Islet precursor cell (in vitro differentiated cells): ENCODE results near the gene AGMAT.

Source experiments
- DNase-seq: peaks from one replicate; pipeline ENCODE4 v3.0.0-alpha.2; 2018

The AGMAT gene

DNA sequence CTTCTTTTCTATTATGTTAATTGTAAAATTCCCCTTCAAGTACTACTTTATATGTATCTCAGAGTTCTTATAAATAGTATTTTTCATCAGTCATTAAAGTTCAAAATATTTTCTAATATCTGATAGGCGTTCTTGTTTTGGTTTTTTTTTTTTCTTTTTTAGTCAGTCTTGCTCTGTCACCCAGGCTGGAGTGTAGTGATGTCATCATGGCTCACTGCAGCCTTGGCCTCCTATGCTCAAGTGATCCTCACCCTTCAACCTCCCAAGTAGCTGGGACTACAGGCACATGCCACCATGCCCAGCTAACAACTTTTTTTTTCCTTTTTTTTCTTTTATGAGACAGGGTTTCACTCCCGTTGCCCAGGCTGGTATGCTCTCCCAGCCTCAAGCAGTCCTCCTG lies 27.3 kb downstream of the AGMAT start:
- DNase-seq: no peak

DNA sequence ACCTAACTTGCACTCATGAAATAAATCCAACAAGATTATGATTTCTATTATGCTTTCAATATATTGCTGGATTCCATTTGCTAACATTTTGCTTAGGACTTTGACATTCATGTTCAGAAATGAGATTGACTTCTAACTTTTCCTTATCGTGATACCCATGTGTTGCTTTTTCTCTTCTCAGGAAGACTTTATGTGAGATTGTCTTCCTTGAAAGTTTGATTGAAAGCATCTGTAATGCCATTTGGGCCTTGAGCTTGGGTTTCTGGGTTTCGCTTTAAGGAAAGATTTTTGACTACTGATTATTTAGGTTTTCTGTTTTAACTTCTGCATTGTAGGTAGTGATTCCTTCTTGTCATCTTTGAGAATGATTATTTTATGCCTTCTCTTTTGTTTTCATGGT lies 27.8 kb downstream of the AGMAT start:
- DNase-seq: no peak

DNA sequence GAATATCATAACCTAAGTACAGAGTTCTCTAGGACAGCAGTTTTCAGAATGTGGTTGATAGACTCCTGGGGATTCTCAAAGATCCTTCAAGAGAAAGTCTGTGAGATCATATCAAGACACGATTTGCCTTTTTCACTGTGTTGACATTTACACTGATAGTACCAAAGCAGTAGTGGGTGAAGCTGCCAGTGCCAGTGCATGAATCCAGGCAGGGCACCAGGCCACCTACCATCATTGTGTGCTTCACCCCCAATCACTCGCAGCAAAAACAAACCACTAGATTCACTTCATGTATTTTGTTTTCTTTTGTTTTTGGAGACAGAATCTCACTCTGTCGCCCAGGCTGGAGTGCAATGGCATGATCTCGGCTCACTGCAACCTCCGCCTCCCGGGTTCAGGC lies 34.3 kb downstream of the AGMAT start:
- no peak for DNase-seq

DNA sequence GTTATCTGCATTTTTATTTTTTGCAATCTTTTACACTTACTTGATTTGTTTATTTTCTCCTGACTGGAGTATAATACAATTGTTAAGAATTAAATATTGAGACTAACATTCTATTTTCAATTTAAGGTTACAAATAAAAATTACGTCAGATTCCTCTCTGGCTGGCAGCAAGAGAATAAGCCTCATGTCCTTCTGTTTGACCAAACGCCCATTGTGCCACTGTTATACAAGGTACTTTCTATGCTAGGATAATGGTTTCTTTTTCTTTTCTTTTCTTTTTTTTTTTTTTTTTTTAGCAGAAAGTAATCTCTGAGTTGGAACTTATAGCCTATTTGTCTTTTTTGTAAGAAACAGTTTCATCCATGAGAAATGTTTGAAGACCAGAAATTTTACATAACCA lies 38.2 kb downstream of the AGMAT start:
- no peak for DNase-seq

DNA sequence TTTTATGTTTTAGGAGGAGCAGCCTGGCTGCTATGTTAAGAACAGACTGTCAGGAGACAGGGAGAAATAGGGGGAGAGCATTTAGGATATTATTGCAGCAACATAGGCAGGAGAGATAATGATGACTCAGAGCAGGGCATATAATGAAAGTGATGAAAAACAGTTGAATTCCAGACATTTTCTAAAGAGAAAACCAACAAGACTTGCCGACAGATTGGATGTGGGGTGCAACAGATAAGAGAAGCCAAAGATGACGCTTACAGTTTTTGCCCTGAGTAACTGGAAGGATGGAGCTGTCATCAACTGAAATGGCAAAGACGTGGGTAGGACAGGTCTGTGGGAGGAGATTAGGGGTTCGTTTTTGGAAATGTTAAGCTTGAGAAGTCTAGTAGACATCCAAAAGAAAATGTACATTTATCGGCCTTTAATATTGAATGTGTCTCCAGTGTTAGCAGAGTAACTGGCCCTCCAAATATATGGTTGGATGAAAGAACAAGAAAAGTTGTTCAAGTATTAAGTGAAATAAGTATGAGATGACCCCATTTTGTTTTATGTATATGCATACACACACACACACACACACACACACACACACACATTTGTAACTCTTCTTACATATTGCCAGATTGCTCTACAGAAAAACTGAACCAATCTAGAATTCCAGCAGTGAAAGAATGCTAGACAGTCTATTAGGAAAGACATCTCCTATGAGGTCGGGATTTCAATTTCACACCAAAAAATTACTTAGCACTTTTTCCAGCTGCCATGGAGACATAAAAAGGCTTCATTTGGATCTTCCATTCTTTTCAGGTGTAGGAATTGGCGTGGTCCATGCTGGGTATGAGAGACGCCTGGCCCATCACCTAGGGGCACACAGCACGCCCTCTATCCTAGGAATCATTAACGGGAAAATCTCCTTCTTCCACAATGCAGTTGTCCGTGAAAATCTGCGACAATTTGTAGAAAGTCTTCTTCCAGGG lies 41.0 kb downstream of the AGMAT start:
- DNase-seq: no peak

DNA sequence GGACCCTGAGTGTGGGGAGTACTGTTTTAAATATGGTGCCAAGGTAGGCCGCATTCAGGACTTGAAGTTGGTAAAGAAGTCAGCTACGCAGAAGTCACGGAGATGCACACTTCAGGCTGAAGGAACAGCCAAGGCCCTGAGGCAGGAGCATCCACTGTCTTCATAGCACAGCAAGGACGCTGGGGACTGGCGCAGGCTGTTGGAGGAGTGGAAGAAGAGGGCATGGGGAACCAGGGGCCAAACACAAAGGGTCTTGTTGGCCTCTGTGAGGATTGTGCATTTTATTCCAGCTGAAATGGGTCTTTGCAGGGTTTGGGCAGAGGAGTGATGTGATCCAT lies 41.6 kb downstream of the AGMAT start:
- DNase-seq: no peak

DNA sequence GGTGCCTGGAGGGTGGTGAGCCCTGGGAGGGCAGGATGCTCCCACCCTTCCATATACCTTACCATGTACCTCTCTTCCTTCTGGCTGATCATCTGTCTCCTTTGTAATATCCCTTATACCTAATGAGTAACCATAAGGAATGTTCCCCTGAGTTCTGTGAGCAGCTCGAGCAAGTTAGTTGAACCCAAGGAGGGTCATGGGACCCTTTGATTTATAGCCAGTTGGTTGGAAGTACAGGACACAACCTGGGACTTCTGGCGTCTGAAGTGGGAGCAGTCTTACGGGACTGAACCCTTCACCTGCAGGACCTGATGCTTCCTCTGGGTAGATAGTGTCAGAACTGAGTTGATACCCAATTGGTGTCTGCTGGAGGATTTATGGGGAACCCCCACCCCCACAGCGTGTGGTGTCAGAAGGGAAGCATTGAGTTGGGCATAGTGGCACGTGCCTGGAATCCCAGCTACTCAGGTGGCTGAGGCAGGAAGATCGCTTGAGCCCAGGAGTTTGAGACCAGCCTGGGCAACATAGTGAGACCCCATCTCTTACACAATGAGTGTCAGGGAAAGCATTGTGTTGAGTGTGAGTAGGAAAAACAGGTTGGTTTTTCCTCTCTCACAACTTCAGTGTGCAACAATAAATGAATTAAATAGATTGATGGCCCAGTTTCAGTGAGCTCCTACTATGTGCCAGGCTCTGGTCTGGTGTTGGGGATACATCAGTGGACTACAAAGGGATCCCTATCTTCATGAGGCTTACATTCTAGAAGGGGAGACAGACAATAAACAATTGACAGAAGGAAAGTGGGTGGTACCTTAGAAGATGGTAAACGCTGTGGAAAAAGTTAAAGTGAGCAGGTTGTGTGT lies 42.2 kb downstream of the AGMAT start:
- no peak for DNase-seq

DNA sequence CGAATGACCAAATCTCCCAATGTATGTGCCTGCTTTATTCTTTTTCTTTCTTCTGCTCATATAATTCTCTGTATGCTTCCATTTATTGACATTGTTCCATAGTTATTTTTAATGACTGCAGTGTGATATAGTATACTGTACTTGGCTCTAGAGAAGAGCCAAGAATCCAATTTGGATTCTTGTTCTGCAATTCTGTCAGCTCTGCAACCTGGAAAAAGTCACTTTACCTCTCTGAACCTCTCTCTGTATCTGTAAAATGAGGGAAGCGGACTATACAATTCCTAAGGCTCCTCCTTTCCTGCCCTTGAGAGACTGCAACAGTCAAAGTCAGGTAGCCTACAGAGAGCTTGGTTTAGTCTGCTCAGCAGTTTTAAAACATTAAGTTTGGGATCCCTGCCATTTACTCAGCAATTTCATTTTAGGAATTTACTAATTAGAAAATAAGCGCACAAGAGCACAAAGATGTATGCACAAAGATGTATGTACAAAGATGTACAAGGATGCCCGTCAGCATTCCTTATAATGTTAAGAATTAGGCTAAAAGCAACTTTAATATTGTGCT lies 43.5 kb downstream of the AGMAT start:
- DNase-seq: no peak

DNA sequence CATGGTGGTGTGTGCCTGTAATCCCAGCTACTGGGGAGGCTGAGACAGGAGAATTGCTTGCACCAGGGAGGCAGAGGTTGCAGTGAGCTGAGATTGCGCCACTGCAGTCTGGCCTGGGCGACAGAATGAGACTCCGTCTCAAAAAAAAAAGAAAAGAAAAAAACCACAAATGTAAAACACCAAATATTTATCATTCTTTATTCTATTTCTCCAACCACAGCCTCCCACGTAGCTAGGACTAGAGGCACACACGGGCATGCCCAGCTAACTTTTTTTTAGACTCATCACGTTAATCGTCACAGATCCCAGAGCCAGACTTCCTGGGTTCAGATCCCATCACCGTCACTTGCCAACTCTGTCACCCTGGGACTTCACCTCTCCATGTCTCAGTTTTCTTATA lies 44.7 kb downstream of the AGMAT start:
- DNase-seq: no peak

DNA sequence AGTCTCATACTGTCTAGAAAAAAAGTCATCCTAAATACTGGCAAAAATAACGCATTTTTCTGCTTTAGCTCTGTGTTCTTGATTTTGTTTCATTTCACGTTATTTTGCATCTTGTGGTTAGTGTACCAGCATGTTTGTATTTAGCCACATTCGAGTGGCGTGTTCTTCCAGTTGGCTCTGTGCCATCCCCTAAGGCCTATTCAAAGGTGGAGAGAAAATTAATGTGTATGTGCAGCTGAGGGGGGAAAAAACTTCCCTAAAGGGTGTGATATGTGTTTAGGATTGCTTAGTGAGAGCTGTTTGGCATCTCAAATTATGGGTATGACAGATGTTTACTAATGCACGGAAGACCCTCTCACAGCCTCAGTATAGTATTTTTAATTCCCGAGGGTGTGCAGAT lies 46.1 kb downstream of the AGMAT start:
- no peak for DNase-seq

DNA sequence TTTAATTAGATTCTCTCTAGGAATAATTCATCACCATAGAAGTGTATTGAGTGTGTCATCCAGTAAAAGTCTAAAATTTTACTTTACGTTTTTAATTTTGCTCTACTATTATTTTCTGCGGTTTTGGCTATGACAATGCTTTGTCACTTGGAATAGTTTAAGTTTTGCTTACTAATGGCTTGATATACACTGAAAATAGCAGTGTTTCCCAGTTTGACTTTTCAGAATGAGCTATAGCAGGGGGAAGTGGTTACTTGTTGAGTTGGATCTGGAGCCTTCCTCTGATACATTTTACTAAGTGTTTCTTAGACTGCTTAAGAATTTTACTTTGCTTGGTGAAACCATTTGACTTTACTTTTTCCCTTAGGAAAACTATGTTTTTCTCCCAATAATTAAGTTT lies 53.2 kb downstream of the AGMAT start:
- DNase-seq: no peak

DNA sequence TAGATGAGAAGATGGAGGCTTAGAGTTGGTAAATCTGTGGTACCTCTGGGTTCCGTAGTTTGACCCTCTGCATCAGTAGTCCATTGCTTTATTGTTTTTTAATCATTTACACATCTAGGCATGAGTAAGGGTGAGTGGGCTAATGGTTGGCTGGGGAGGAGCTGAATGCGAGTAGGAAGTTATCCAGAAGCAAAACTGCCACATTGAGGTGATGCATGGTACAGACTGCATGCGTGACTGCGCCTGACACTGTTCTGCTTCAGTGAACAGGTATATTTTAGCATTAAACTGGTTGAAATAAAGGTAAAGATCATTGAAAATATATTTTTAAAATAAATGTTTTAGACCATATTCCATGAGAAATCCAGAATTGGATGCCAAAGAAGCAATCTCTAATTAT lies 53.8 kb downstream of the AGMAT start:
- no peak for DNase-seq

DNA sequence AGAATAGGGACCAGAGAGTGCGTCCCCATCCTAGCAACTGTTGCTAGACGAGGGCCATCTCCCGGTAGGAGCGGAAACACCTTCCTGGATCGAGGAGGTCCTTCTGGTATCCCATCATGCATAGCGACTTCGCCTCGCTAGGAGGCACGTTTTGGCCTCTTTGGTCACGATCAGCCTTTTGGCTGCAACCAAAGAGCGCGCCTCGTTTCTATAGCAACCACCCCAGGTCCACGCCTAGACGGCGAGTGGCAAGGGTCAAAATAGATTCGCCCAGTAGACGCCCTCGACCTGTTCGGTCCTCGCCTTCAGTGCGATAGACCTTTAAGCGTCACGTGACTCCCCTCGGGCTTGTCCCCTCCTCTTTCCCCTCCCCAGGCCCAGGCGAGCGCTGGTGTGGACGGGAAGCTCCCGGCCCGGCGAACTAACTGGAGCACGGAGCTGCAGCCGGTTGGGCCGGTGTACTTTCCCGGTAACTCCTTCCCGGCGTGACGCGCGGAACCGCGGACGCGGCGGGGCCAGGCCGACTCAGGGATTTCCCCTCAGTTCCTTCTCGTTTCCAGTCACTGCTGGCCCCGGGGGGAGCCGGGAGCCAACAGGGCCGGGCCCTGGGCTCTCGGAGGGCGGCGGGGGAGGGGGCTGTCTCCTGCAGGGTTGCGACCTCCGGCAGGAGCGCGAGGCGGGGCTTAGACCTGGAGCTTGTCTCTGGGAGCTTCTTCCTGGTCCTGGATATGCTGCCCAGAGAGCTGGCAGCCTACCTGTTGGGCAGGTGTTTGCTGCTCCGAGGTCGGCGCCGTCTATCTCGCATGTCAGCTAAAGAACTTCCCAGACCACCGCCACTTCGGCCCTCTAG lies 58.1 kb downstream of the AGMAT start, which contains the start of gene DNAJC16:
Gene DNAJC16, plus strand, starts transcription at position 359 of the 850 bp plus-strand sequence. CDS start 2,258 bp downstream, outside the sequence.
- peak; percentile 100 for DNase-seq

DNA sequence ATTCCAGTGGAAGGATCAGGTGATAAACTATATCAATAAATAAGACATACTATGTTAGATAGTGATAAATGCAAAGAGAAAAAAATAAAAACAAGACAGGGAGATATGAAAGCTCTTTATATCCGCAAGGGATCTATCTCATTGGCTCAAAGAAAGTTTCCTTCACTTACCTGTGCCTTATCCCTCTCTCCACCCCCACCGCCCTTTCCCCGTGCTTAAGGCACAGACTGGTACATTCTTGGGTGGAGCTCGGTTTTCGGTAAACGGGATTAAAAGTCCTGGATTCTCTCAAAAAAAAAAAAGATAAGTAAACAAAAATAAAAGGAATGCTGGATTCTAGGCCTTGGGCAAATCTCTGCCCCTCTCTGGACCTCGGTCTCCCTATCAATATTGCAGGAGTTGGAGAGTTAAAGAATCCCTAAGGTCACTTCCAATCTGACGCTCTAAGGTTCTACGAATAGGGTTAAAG lies 58.8 kb downstream of the AGMAT start:
- no peak for DNase-seq

DNA sequence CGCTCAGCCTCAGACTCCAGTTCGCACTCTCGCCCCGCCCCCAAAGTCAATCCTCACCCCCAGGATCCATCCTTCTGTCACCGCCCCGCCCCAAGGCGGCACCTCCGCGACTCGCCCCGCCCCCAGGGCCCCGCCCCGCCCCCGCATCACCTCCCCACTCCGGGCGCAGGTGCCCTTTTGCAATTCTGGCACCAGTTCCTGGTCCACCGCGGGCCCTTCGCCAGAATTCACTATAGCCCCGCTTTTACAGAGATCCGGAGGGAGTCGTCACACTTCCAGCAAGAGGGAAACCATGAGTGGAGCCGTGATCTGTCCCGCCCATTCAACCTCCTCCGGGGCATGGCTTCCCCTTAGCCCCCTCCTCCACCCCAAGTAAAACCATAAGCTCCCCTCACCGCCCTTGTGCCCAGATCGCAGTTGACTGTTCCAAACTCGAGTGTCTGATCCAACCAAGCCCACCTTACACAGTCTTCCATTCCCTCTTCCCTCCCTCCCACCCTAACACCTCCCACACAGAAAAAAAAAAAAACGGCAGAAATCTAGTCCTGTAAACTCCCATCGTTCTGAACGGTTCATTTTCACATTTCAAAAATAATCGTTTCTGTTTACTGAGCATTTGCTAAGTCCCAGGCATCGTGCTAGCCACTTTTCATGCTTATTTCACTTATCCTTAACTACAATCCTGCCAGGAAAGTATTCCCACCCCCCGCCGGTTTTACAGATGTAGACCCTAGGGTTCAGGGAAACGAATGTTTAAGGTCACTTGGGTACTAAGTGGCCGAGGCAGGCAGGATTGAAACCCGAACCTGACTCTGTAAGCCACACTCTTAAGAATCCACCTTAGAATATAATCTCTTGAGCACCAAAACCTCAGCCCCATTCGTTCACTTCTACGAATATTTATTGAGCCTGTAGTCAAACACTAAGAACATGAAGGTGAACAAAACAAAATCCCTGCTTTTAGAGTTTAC lies 59.5 kb downstream of the AGMAT start:
- DNase-seq: no peak

DNA sequence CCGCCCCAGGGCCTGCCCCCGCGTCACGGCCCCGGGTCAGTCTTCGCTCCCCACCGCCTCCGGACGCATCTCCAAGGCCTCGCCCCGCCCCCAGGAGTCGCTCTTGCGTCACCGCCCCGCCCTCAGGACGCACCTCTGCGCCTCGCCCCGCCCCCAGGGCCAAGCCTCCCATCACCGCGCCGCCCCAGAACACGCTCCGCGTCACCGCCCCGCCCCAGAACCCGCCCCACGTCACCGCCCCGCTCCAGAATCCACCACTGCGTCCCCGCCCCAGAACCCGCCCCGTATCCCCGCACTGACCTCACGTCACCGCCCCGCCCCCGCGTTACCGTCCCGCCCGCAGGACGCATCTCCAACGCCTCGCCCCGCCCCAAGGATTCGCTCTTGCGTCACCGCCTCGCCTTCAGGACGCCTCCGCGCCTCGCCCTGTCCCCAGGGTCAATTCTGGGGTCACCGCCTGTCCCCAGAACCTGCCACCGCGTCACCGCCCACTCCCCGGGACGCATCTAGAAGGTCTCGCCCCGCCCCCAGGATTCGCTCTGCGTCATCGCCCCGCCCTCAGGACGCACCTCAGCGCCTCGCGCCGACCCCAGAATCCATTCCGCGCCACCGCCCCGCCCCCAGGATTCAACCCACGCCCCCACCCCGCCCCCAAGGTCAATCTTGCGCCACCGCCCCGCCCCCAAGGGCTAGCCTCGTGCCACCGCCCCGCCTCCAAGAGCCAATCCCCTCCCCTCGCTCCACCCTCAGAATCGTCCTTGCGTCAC lies 60.4 kb downstream of the AGMAT start:
- peak; percentile 100 for DNase-seq

DNA sequence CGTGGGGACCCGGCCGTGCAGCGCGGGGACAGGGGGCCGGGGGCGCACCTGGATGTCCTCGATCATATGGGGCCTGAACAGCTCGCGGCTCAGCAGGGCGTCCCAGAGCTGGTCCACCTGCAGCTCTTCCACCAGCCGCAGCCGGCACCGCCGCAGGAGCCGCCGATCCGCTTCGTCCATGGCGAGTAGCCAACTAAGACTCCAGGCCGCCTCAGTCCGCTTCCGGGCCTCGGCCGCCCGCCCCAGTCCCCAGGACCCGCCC lies 60.9 kb downstream of the AGMAT start, which contains the start of gene CASP9:
Gene CASP9, minus strand, starts transcription at position 195 of the 262 bp plus-strand sequence. Its CDS starts 15 bp downstream, at position 180.
- DNase-seq: no peak

DNA sequence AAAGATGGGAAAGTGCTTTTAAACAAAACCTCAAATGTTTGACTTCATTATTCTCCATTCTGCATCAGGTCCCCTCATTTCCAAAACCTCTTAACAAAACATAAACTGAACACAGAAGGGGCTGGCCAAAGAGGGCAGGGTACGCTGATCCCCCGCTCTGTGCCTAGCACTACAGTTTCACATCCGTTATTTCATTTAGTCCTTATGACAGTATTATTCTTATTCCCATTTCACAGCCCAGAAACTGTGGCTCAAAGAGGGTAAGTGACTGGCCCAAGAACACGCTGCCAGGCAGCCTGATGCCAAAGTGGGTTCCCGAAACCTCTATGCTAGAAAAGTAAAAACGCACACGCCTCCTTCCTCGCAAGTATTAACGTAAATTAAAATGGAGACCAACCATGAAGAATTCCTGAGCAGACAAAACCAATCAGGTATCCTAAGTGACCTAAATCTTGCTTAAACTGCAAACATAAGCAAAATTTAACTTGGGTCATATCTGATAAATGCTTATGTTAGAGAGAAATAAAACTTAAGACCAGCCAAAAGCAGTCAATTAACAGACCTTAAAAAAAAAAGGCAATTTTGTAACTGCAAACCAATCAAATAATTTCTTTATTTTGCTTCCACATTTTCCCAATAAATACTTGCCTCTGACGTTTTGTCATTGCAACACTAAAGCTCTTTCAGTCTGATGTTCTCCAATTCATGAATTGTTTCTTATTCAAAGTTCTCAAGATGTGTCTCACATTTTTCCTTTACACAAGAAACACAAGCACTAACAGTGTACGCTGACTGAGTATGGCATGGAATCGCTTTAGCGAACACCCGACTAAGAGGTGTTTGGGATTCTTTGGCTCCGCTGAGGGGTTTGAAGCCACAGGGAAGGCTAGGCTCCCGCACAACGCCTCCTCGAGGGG lies 61.5 kb downstream of the AGMAT start:
- peak; percentile 31 for DNase-seq

DNA sequence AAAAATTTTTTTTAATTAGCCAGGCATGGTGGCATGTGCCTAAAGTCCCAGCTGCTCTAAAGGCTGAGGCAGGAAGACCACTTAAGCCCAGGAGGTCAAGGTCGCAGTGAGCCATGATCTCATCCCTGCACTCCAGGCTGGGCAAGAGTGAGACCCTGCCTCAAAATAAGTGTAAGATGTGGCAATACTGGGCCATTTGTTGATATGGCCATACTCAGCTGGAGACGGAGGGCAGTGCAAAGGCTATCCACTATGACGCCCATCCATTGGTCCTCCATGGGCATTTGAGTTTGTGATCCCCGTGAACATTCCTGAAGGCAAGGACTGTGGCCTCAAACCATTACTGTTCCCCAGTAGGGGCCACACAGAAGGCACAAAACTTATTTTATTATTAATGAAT lies 62.3 kb downstream of the AGMAT start:
- peak; percentile 17 for DNase-seq
